HepG2 (cell line): Measurements from ENCODE around the gene NSFL1C. TPM values are rescaled to one million over a fixed set of nuclear protein-coding genes. Genes with fewer than 3 reads are reported as not detected.

ENCODE experiments used
- CBX2 ChIP-seq, 2 experiments: fragments of 200-600 bp in 1 of 2; sonication (generic); formaldehyde crosslinking in 1 of 2; IDR thresholded peaks; 2 replicates each; pipeline versions ENCODE4 v1.7.0 to v1.8.1; 2018 to 2022; ENCODE audit warnings: low read depth in 2 of 2, low read length in 1 of 2, mild to moderate bottlenecking in 1 of 2, missing genetic modification reagents in 1 of 2
- FOSL2 ChIP-seq: sonication (generic); formaldehyde crosslinking; IDR thresholded peaks from 2 replicates; pipeline ENCODE4 v1.4.0; 2020; ENCODE audit warnings: missing genetic modification reagents
- HNRNPH1 ChIP-seq: fragments of 200-400 bp; formaldehyde crosslinking; optimal IDR thresholded peaks from 2 replicates; pipeline ENCODE3; 2017; ENCODE audit warnings: mild to moderate bottlenecking, low read depth, low read length
- HOMEZ ChIP-seq: IDR thresholded peaks from 2 replicates; pipeline ENCODE4 v1.6.1; 2016; ENCODE audit warnings: low read depth
- MYNN ChIP-seq: sonication (generic); formaldehyde crosslinking; IDR thresholded peaks from 2 replicates; pipeline ENCODE4 v1.4.0; 2020; ENCODE audit warnings: mild to moderate bottlenecking, low read depth, missing genetic modification reagents
- NAIF1 ChIP-seq: sonication (generic); formaldehyde crosslinking; IDR thresholded peaks from 2 replicates; pipeline ENCODE4 v1.5.0; 2020; ENCODE audit warnings: mild to moderate bottlenecking, missing genetic modification reagents, borderline replicate concordance
- TEAD3 ChIP-seq: optimal IDR thresholded peaks from 2 replicates; pipeline ENCODE3; 2016; ENCODE audit warnings: borderline replicate concordance
- ZBTB1 ChIP-seq: sonication (generic); formaldehyde crosslinking; IDR thresholded peaks from 2 replicates; pipeline ENCODE4 v1.4.0; 2020; ENCODE audit warnings: missing genetic modification reagents, borderline replicate concordance
- ZNF407 ChIP-seq: sonication (generic); formaldehyde crosslinking; IDR thresholded peaks from one replicate; pipeline ENCODE4 v1.5.1; 2020; ENCODE audit warnings: mild to moderate bottlenecking, missing genetic modification reagents; ENCODE audit errors: not compliant biosample characterization
- ZNF441 ChIP-seq: sonication (generic); formaldehyde crosslinking; IDR thresholded peaks from 2 replicates; pipeline ENCODE4 v1.7.0; 2021; ENCODE audit warnings: missing genetic modification reagents, borderline replicate concordance
- ZNF883 ChIP-seq: sonication (generic); formaldehyde crosslinking; IDR thresholded peaks from 2 replicates; pipeline ENCODE4 v1.5.1; 2020; ENCODE audit warnings: mild to moderate bottlenecking, missing genetic modification reagents; ENCODE audit errors: not compliant biosample characterization
- polyA plus RNA-seq, 8 experiments: library from polyadenylated mRNA; depleted of rRNA in 3 of 8; stranded (reverse) in 7 of 8; unstranded in 1 of 8; fragments of >200 nt; fragmentation: Illumina TruSeq in 4 of 8; extraction: Trizol in 4 of 8; gene quantifications; 2 replicates each; pipeline versions ENCODE4 v1.2.1 to v1.2.3, GENCODE V29; 2011 to 2016; ENCODE audit warnings: low read depth in 4 of 8, missing spikeins in 1 of 8, mixed read lengths in 1 of 8; ENCODE audit not compliant: insufficient read depth in 1 of 8
- total RNA-seq, 5 experiments: library from RNA; depleted of rRNA; stranded (reverse); fragments of >200 nt; fragmentation: Illumina TruSeq; extraction: Trizol; gene quantifications; 2 replicates each; pipeline ENCODE4 v1.2.3, GENCODE V29; 2016; ENCODE audit warnings: low read depth in 1 of 5
- TF ChIP-seq, protein P1 (sequence below): IDR thresholded peaks from 2 replicates; pipeline ENCODE4 v1.6.1; 2016; ENCODE audit warnings: missing compliant biosample characterization, missing genetic modification reagents, borderline replicate concordance
- TF ChIP-seq, protein P2 (sequence below): conservative IDR thresholded peaks from 2 replicates; pipeline ENCODE4 v1.6.1; 2018; ENCODE audit warnings: missing genetic modification reagents

The NSFL1C gene
- total and polyA plus RNA-seq, 2 of the 13 experiments (the other 11 are each of a cell fraction or from before 2014, with no cell fraction given), result 22.9 to 62.7 TPM

- TF ChIP-seq CBX2 (IDR thresholded peaks at IDR 0.05; ENCODE audit: low read depth, low read length), result no peak
- TF ChIP-seq CBX2 (CRISPR knock-in tag; IDR thresholded peaks at IDR 0.05; ENCODE audit: low read depth), result peak; percentile 98
- peak; percentile 81 for TF ChIP-seq ZNF441 (CRISPR knock-in tag)
- no peak; the same call in 1 of the 2 replicates for TF ChIP-seq HOMEZ (CRISPR knock-in tag)
- peak; percentile 99 for TF ChIP-seq ZNF883 (CRISPR knock-in tag)
- TF ChIP-seq NAIF1 (CRISPR knock-in tag), result peak; percentile 87; the same call in 1 of the 2 replicates
- TF ChIP-seq FOSL2 (CRISPR knock-in tag), result peak; percentile 70
- no peak for TF ChIP-seq HNRNPH1
- TF ChIP-seq, protein P1, sequence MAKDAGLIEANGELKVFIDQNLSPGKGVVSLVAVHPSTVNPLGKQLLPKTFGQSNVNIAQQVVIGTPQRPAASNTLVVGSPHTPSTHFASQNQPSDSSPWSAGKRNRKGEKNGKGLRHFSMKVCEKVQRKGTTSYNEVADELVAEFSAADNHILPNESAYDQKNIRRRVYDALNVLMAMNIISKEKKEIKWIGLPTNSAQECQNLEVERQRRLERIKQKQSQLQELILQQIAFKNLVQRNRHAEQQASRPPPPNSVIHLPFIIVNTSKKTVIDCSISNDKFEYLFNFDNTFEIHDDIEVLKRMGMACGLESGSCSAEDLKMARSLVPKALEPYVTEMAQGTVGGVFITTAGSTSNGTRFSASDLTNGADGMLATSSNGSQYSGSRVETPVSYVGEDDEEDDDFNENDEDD (CRISPR knock-in tag), result peak; percentile 88
- TF ChIP-seq ZNF407, result peak; percentile 97
- TF ChIP-seq, protein P2, sequence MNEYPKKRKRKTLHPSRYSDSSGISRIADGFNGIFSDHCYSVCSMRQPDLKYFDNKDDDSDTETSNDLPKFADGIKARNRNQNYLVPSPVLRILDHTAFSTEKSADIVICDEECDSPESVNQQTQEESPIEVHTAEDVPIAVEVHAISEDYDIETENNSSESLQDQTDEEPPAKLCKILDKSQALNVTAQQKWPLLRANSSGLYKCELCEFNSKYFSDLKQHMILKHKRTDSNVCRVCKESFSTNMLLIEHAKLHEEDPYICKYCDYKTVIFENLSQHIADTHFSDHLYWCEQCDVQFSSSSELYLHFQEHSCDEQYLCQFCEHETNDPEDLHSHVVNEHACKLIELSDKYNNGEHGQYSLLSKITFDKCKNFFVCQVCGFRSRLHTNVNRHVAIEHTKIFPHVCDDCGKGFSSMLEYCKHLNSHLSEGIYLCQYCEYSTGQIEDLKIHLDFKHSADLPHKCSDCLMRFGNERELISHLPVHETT (CRISPR knock-in tag), result peak; percentile 92
- peak; percentile 96 for TF ChIP-seq MYNN (CRISPR knock-in tag)
- TF ChIP-seq ZBTB1, result peak; percentile 19; the same call in 1 of the 2 replicates
- peak; percentile 63 for TF ChIP-seq TEAD3 (CRISPR knock-in tag)
Measured at GRCh38 chr20:1466211-1467081, at the start of gene NSFL1C (continued).
